Fibroblast of villous mesenchyme (primary cell): ENCODE measurements around the gene GXYLT2. TPM values are rescaled to one million over a fixed set of nuclear protein-coding genes. Genes with fewer than 3 reads are reported as not detected.

Experiments used
- DNase-seq: peaks from one replicate; pipeline ENCODE4 v3.0.0-alpha.2; 2010; ENCODE audit warnings: low read depth
- H3K4me3 ChIP-seq: 2 replicates; pipeline ENCODE4 v1.5.1; 2011; ENCODE audit warnings: low read depth, mild to moderate bottlenecking, low read length
- CTCF ChIP-seq: IDR thresholded peaks from 2 replicates; pipeline ENCODE4 v1.5.1; 2012; ENCODE audit warnings: low read depth, mild to moderate bottlenecking, low read length; ENCODE audit not compliant: insufficient read depth
- total RNA-seq: library from RNA; depleted of rRNA; stranded (reverse); fragments of >200 nt; gene quantifications from 2 replicates; pipeline ENCODE4 v1.2.3, GENCODE V29; 2012

The GXYLT2 gene
- total RNA-seq, 1 donor: 18.1 TPM

- DNase-seq: no peak
These were observed 42.9 kb downstream of the GXYLT2 start for GRCh38 chr3:72930754-72931153.

GRCh38 chr3:72932416-72932815, 44.6 kb downstream of the GXYLT2 start:
- TF ChIP-seq CTCF: no peak
- H3K4me3 ChIP-seq: no peak overlapping the region
- DNase-seq: no peak

More at GRCh38 chr3:72930754-72931153, 42.9 kb downstream of the GXYLT2 start:
- H3K4me3 ChIP-seq: no peak overlapping the region
- TF ChIP-seq CTCF: no peak

- peak; percentile 69 for TF ChIP-seq CTCF
- H3K4me3 ChIP-seq: peak overlapping the region; percentile 21
- peak; percentile 99 for DNase-seq
These were observed 50.8 kb downstream of the GXYLT2 start for GRCh38 chr3:72938471-72939265.

GRCh38 chr3:72941245-72941644, 53.4 kb downstream of the GXYLT2 start:
- no peak overlapping the region for H3K4me3 ChIP-seq
- no peak for TF ChIP-seq CTCF
- DNase-seq: no peak

GRCh38 chr3:72942427-72942826, 54.6 kb downstream of the GXYLT2 start:
- no peak for DNase-seq
- no peak overlapping the region for H3K4me3 ChIP-seq
- no peak for TF ChIP-seq CTCF

- no peak for TF ChIP-seq CTCF
- DNase-seq: no peak
- no peak overlapping the region for H3K4me3 ChIP-seq
These were observed 56.9 kb downstream of the GXYLT2 start for GRCh38 chr3:72944696-72945095.
